ENCODE data around the gene SMCO1. TPM values are rescaled to one million over a fixed set of nuclear protein-coding genes. Genes with fewer than 3 reads are reported as not detected.

The SMCO1 gene
- total and polyA plus RNA-seq, 4 donors = not detected

DNA sequence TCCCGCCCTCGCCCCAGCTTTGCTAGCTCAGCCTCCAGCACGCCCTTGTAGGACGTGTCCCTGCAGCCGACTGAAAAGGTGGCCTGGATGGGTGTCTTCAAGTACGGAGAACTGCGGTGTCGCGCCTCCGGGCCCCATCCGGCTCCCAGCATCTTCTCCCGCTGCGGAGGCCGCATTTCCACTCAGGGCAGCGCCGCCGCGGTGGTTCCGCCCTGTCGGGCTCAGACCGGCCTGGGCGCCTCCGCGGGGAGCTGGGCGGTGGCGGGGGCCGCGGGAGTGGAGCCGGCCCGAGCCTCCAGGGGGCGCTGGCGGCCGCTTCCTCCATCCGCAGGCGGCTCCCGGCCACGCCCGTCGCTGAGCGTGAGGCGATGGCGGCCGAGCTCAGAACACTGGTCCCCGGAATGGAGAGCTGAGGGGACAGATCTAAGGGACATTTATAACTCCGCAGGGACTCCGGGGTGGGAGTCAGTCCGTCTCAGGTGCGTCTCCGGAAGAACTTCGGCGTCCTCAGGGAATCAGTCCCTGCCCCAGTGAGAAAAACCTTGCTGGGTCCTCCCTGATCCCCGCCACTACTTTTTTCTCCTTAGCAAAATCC lies 13.6 kb upstream of the SMCO1 start:
- peak; percentile 54 to 79 (median 65) for DNase-seq
- H3K27ac ChIP-seq (ENCODE audit: low read depth in 1 of 2, low read length in 1 of 2) = peak overlapping the region in 1 of 2 donors; percentile 55
- TF ChIP-seq, protein P1, sequence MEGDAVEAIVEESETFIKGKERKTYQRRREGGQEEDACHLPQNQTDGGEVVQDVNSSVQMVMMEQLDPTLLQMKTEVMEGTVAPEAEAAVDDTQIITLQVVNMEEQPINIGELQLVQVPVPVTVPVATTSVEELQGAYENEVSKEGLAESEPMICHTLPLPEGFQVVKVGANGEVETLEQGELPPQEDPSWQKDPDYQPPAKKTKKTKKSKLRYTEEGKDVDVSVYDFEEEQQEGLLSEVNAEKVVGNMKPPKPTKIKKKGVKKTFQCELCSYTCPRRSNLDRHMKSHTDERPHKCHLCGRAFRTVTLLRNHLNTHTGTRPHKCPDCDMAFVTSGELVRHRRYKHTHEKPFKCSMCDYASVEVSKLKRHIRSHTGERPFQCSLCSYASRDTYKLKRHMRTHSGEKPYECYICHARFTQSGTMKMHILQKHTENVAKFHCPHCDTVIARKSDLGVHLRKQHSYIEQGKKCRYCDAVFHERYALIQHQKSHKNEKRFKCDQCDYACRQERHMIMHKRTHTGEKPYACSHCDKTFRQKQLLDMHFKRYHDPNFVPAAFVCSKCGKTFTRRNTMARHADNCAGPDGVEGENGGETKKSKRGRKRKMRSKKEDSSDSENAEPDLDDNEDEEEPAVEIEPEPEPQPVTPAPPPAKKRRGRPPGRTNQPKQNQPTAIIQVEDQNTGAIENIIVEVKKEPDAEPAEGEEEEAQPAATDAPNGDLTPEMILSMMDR (IDR thresholded peaks at IDR 0.05; ENCODE audit: control extremely low read depth, extremely low read depth) = peak; percentile 28

DNA sequence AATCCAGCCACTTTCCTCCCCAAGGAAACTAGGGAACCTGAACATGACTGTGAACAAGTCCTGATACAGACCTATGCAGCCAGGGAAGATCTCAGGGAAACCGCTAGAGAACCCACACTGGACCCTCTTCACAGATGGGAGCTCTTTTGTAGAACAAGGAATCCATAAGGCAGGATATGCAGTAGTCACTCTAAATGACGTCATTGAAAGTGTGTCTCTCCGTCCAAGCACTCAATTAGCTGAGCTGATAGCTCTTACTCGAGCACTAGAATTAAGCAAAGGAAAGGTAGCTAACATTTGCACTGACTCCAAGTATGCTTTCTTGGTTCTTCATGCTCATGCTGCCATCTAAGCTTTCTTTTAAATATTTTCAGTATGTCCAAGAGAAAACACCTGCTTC lies 10.0 kb upstream of the SMCO1 start:
- H3K4me1 ChIP-seq (ENCODE audit: control insufficient read depth in 5 of 5, insufficient read depth in 5 of 5, low read length in 5 of 5) = peaks cover 0 to 5% (median 0%) of the 10 kb centered on the region in 5 donors
- no peak overlapping the region for H3K9ac ChIP-seq (ENCODE audit: insufficient read depth in 1 of 2, low read length in 2 of 2)
- no peaks in the 10 kb centered on the region for H3K27me3 ChIP-seq (ENCODE audit: control insufficient read depth in 3 of 3, insufficient read depth in 3 of 3, low read length in 2 of 3)
- no peak overlapping the region for H3K27ac ChIP-seq (ENCODE audit: low read depth in 1 of 2, low read length in 1 of 2)
- H3K4me3 ChIP-seq = no peak overlapping the region
- 80 to 83% methylated on average over 4 of the region's 4 CpGs for WGBS, 2 donors
- no peak for DNase-seq
- no peak for ATAC-seq (ENCODE audit: insufficient read depth, low FRiP score)
- TF ChIP-seq, protein P1 (IDR thresholded peaks at IDR 0.05; ENCODE audit: control extremely low read depth, extremely low read depth) = no peak
- H3K9me3 ChIP-seq (ENCODE audit: control insufficient read depth in 4 of 4, insufficient read depth in 3 of 4, low read length in 3 of 4) = peaks cover 0 to 13% (median 5%) of the 10 kb centered on the region in 4 donors
- no peaks in the 10 kb centered on the region for H3K36me3 ChIP-seq (ENCODE audit: control insufficient read depth in 4 of 4, insufficient read depth in 4 of 4, low read length in 4 of 4)

More for the DNA sequence above, 13.6 kb upstream of the SMCO1 start:
- peaks cover 0 to 5% (median 0%) of the 10 kb centered on the region in 4 donors for H3K9me3 ChIP-seq (ENCODE audit: control insufficient read depth in 4 of 4, insufficient read depth in 3 of 4, low read length in 3 of 4)
- peak; percentile 98 for ATAC-seq (ENCODE audit: insufficient read depth, low FRiP score)
- no peak overlapping the region for H3K4me3 ChIP-seq
- H3K36me3 ChIP-seq (ENCODE audit: control insufficient read depth in 4 of 4, insufficient read depth in 4 of 4, low read length in 4 of 4) = no peaks in the 10 kb centered on the region
- peaks cover 0 to 2% (median 0%) of the 10 kb centered on the region in 3 donors for H3K27me3 ChIP-seq (ENCODE audit: control insufficient read depth in 3 of 3, insufficient read depth in 3 of 3, low read length in 2 of 3)
- peaks cover 0 to 5% (median 0%) of the 10 kb centered on the region in 5 donors for H3K4me1 ChIP-seq (ENCODE audit: control insufficient read depth in 5 of 5, insufficient read depth in 5 of 5, low read length in 5 of 5)
- 3 to 5% methylated on average over 48 to 52 of the region's 52 CpGs for WGBS, 2 donors
- H3K9ac ChIP-seq (ENCODE audit: insufficient read depth in 1 of 2, low read length in 2 of 2) = no peak overlapping the region

DNA sequence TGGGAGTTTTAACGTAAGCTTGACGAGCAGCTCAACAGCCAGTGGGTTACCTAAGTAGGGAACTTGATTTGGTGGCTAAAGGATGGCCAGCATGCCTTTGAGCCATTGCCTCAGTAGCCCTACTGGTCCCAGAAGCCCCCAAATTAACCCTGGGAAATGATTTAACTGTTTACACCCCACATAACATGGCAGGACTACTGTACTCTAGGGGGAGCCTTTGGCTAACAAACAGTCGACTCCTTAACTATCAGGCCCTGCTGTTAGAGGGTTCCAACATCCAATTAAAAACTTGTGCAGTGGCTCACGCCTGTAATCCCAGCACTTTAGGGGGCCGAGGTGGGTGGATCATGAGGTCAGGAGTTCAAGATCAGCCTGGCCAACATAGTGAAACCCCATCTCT lies 9.4 kb upstream of the SMCO1 start:
- ATAC-seq (ENCODE audit: insufficient read depth, low FRiP score) (no peak), DNase-seq (no peak)
- H3K27me3 ChIP-seq (ENCODE audit: control insufficient read depth in 3 of 3, insufficient read depth in 3 of 3, low read length in 2 of 3) = no peaks in the 10 kb centered on the region
- 61 to 66% methylated on average over 5 of the region's 5 CpGs for WGBS, 2 donors
- peaks cover 0 to 19% (median 8%) of the 10 kb centered on the region in 4 donors for H3K9me3 ChIP-seq (ENCODE audit: control insufficient read depth in 4 of 4, insufficient read depth in 3 of 4, low read length in 3 of 4)
- H3K4me3 ChIP-seq = no peak overlapping the region
- H3K4me1 ChIP-seq (ENCODE audit: control insufficient read depth in 5 of 5, insufficient read depth in 5 of 5, low read length in 5 of 5) = peaks cover 0 to 5% (median 0%) of the 10 kb centered on the region in 5 donors
- H3K27ac ChIP-seq (ENCODE audit: low read depth in 1 of 2, low read length in 1 of 2) = no peak overlapping the region
- H3K36me3 ChIP-seq (ENCODE audit: control insufficient read depth in 4 of 4, insufficient read depth in 4 of 4, low read length in 4 of 4) = no peaks in the 10 kb centered on the region
- no peak overlapping the region for H3K9ac ChIP-seq (ENCODE audit: insufficient read depth in 1 of 2, low read length in 2 of 2)
- TF ChIP-seq, protein P1 (IDR thresholded peaks at IDR 0.05; ENCODE audit: control extremely low read depth, extremely low read depth) = no peak
